Measurements from ENCODE around the gene AGRP. TPM values are rescaled to one million over a fixed set of nuclear protein-coding genes. Genes with fewer than 3 reads are reported as not detected.

The AGRP gene
- total RNA-seq, 1 donor from 2014 or later = 8.5 TPM

GRCh38 chr16:67437513-67437912 is 45.8 kb downstream of the AGRP start:
- intact Hi-C loops (cut with DNase I) = no loop called here
- Histone ChIP-seq H3K9me3 (no peaks in the 10 kb centered on the region), H3K4me3 (no peak overlapping the region), H3K27ac (no peak overlapping the region), H3K36me3 (peaks cover 62% of the 10 kb centered on the region), H3K4me1 (peaks cover 13% of the 10 kb centered on the region), H3K27me3 (ENCODE audit: low read depth) (no peaks in the 10 kb centered on the region)
- DNase-seq = no peak
- no peak for TF ChIP-seq CTCF (IDR thresholded peaks at IDR 0.05)
- ATAC-seq = no peak

- Histone ChIP-seq H3K27ac (no peak overlapping the region), H3K4me1 (peaks cover 13% of the 10 kb centered on the region), H3K4me3 (no peak overlapping the region), H3K27me3 (ENCODE audit: low read depth) (no peaks in the 10 kb centered on the region), H3K36me3 (peaks cover 54% of the 10 kb centered on the region), H3K9me3 (no peaks in the 10 kb centered on the region)
- DNase-seq (no peak), ATAC-seq (no peak)
- TF ChIP-seq CTCF (IDR thresholded peaks at IDR 0.05) = no peak
- intact Hi-C loops (cut with DNase I) = no loop called here
These were observed 46.6 kb downstream of the AGRP start for GRCh38 chr16:67436640-67437193.

- H3K36me3 ChIP-seq = peaks cover 45% of the 10 kb centered on the region
- intact Hi-C loops (cut with DNase I) = no loop called here
- H3K4me3 ChIP-seq = no peak overlapping the region
- TF ChIP-seq CTCF (IDR thresholded peaks at IDR 0.05) = no peak
- H3K4me1 ChIP-seq = peaks cover 12% of the 10 kb centered on the region
- H3K27ac ChIP-seq = no peak overlapping the region
- ATAC-seq (no peak), DNase-seq (no peak)
- H3K9me3 ChIP-seq = no peaks in the 10 kb centered on the region
- H3K27me3 ChIP-seq (ENCODE audit: low read depth) = peaks cover under 1% of the 10 kb centered on the region
These were observed 47.6 kb downstream of the AGRP start for GRCh38 chr16:67435758-67436164.

- Histone ChIP-seq H3K4me1 (peaks cover 24% of the 10 kb centered on the region), H3K9me3 (no peaks in the 10 kb centered on the region), H3K27ac (no peak overlapping the region), H3K4me3 (no peak overlapping the region), H3K36me3 (peaks cover 19% of the 10 kb centered on the region), H3K27me3 (ENCODE audit: low read depth) (peaks cover 21% of the 10 kb centered on the region)
- ATAC-seq = no peak
- no peak for TF ChIP-seq CTCF (IDR thresholded peaks at IDR 0.05)
- intact Hi-C loops (cut with DNase I) = no loop called here
- DNase-seq = no peak
These were observed 50.1 kb downstream of the AGRP start for GRCh38 chr16:67433131-67433719.

Other genes with a start within 250 kb of the AGRP start
- gene FHOD1, start 236.1 kb downstream of the AGRP start, total RNA-seq = 67.7 TPM
- gene SLC9A5, start 234.6 kb downstream of the AGRP start, total RNA-seq = 2.8 TPM
- 12.4 TPM for gene PLEKHG4, start 204.0 kb downstream of the AGRP start, total RNA-seq
- 0.74 TPM for gene KCTD19, start 156.8 kb downstream of the AGRP start, total RNA-seq
- 42.1 TPM for gene LRRC36, start 156.7 kb downstream of the AGRP start, total RNA-seq
- 123 TPM for gene TPPP3, start 90.0 kb downstream of the AGRP start, total RNA-seq
- gene ZDHHC1, start 67.1 kb downstream of the AGRP start, total RNA-seq = 18.9 TPM
- 2.9 TPM for gene HSD11B2, start 52.4 kb downstream of the AGRP start, total RNA-seq
- gene ATP6V0D1, start 2.4 kb downstream of the AGRP start, total RNA-seq = 175 TPM
- 112 TPM for gene RIPOR1, start 45.3 kb upstream of the AGRP start, total RNA-seq
- 36.2 TPM for gene CTCF, start 79.0 kb upstream of the AGRP start, total RNA-seq
- 2.4 TPM for gene CARMIL2, start 161.6 kb upstream of the AGRP start, total RNA-seq
- gene ACD, start 176.7 kb upstream of the AGRP start, total RNA-seq = 16.6 TPM
- gene PARD6A, start 177.4 kb upstream of the AGRP start, total RNA-seq = 5.5 TPM
- 19.4 TPM for gene ENKD1, start 183.2 kb upstream of the AGRP start, total RNA-seq
- gene C16orf86, start 183.3 kb upstream of the AGRP start, total RNA-seq = 5.3 TPM
- gene GFOD2, start 235.8 kb upstream of the AGRP start, total RNA-seq = 18.9 TPM